IPS-15b (cell line): Measurements from ENCODE around the gene PRR36.
A peak's percentile ranks its signal among the peaks of the same experiment; 100 is the strongest.

Experiments used
- H3K27me3 ChIP-seq: one replicate; pipeline ENCODE4 v1.6.1; 2013; ENCODE audit warnings: low read length; ENCODE audit not compliant: control insufficient read depth, insufficient read depth
- H3K36me3 ChIP-seq: one replicate; pipeline ENCODE4 v1.6.1; 2013; ENCODE audit warnings: low read length; ENCODE audit not compliant: control insufficient read depth, insufficient read depth
- H3K4me1 ChIP-seq: one replicate; pipeline ENCODE4 v1.6.1; 2013; ENCODE audit warnings: mild to moderate bottlenecking, low read length; ENCODE audit not compliant: control insufficient read depth, insufficient read depth
- H3K4me3 ChIP-seq: one replicate; pipeline ENCODE4 v1.5.1; 2013; ENCODE audit warnings: low read depth, low read length
- H3K9ac ChIP-seq: one replicate; pipeline ENCODE4 v1.6.1; 2013; ENCODE audit warnings: low read depth, mild to moderate bottlenecking, low read length
- H3K9me3 ChIP-seq: one replicate; pipeline ENCODE4 v1.6.1; 2013; ENCODE audit warnings: mild to moderate bottlenecking, low read length; ENCODE audit not compliant: control insufficient read depth, insufficient read depth

Gene PRR36

DNA sequence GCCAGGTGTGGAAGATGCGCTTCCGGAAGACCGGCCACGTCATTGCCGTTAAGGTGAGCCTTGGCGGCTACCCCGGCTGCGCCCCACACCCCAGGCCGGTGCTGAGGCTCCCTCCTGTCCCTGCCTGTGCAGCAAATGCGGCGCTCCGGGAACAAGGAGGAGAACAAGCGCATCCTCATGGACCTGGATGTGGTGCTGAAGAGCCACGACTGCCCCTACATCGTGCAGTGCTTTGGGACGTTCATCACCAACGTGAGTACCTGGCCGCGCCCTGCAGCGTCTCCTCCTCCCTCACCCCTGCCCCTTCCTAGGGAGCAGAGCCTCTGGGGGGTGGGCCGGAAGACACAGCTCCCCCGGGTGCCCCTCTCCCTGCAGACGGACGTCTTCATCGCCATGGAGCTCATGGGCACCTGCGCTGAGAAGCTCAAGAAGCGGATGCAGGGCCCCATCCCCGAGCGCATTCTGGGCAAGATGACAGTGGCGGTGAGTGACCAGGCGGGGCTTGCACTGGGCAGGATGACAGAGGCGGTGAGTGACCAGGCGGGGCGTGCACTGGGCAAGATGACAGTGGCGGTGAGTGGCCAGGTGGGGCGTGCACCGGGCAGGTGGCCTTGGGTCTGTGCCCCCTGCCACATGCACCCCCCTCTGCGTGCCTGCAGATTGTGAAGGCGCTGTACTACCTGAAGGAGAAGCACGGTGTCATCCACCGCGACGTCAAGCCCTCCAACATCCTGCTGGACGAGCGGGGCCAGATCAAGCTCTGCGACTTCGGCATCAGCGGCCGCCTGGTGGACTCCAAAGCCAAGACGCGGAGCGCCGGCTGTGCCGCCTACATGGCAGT lies 36.4 kb upstream of the PRR36 start:
- Histone ChIP-seq H3K9me3 (no peaks in the 10 kb centered on the region), H3K27me3 (peaks cover 8% of the 10 kb centered on the region), H3K9ac (no peak overlapping the region), H3K36me3 (peaks cover 27% of the 10 kb centered on the region), H3K4me1 (no peaks in the 10 kb centered on the region), H3K4me3 (no peak overlapping the region)

DNA sequence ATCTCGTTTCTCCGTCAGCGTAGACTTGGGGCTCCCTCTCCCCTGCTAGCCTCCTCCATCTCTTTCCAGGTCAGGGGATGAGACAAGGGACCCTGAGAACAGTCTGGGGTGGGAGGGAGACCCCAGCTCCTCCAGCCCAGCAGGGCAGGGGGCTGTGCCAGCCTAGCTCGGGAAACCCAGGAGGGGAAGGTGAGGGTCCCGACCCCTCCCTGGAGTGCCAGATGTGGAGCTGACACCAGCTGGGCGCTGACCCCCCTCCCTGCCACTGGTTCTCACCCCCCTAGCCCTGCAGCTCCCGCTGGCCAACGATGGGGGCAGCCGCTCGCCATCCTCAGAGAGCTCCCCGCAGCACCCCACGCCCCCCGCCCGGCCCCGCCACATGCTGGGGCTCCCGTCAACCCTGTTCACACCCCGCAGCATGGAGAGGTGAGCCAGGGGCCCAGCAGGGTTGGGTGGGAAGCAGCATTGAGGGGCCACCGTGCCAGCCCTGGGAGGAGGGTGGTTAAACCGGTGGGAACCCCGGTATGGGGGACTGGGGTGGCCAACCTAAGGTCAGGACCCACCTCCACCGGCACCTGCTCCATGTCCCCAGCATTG lies 35.4 kb upstream of the PRR36 start:
- Histone ChIP-seq H3K9ac (no peak overlapping the region), H3K36me3 (peaks cover 28% of the 10 kb centered on the region), H3K9me3 (no peaks in the 10 kb centered on the region), H3K4me3 (no peak overlapping the region), H3K27me3 (peaks cover under 1% of the 10 kb centered on the region), H3K4me1 (peaks cover 2% of the 10 kb centered on the region)

DNA sequence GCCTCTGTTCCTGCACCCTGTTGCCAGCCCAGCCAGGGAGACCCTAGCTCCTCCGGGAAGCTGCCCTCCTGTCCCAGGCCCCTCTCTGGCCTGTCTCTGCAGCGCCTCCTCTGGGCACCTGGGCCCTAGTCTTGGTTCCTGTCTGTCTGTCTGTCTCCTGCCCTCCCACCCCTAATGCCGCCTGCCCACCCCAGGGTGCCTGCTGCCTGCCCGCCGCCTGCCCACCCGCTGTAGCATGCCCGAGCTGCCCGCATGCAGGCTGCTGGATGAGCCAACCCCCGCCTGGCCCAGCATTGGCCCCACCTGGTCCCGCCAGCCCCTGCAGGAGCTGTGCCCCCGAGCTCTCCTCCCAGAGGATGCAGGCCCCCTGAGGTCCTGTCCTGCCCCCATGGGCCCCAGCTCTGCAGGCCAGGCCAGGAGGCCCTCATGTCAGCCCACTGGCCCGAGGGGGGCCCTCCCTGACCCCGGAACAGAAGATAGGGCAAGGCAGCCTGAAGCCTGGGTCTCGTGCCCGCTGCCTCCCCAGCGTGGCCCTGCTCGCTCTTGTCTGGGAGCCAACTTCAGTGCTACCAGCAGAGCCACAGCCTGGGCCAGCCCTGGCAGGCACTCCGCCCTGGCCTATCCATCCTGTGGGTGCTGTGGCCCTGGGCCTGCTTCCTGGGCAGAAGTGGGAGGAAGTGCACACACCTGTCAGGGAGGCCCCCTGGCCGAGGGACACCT lies 34.7 kb upstream of the PRR36 start:
- Histone ChIP-seq H3K9me3 (no peaks in the 10 kb centered on the region), H3K27me3 (no peaks in the 10 kb centered on the region), H3K36me3 (peaks cover 28% of the 10 kb centered on the region), H3K4me3 (no peak overlapping the region), H3K4me1 (peaks cover 2% of the 10 kb centered on the region), H3K9ac (no peak overlapping the region)

DNA sequence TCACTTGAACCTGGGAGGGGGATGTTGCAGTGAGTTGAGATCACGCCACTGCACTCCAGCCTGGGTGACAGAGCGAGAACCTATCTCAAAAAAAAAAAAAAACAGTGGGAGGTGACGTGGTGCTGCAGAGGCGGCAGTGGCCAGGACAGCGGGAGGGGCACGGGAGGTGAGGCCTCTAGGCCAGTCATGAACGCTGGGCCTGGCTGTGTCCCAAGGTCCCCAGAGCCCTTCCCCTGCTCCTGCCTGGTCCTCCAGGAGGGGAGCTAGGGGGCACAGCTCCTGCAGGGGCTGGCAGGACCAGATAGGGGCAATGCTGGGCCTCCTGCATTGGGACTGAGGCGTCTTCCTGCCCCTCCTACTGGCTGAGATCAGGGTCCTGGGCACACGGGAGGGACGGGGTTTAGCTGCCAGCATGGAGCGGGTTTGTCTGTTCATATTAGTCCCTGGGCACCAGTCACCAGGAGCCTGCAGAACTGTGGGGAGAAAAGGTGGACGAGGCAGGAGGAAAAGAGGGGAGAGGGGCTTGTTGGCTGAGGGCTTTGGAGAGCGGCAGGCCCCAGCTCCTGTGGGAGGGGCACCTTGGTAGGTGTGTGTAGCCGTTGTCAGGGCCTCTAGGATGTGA lies 34.0 kb upstream of the PRR36 start:
- Histone ChIP-seq H3K4me3 (no peak overlapping the region), H3K9me3 (no peaks in the 10 kb centered on the region), H3K36me3 (peaks cover 28% of the 10 kb centered on the region), H3K9ac (no peak overlapping the region), H3K27me3 (no peaks in the 10 kb centered on the region), H3K4me1 (peaks cover 2% of the 10 kb centered on the region)

DNA sequence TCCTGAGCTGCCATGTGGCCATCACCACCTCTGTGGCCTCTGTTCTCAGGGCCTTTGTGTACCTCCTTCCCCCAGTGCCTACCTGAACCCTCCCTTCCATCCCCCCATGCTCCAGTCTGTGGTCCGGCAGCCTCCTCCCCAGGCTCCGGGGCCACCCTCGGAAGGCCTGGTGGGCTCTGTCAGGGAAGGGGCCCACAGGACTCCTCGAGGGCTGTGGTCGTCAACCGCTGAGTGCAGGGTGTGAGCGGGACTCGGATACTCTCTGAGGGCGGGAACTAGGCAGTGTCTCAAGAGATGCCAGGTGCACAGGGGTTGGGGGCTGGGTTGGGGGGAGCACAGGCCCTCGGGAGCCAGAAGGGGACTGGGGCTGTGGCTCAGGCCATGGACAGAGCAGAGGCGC lies 33.4 kb upstream of the PRR36 start:
- H3K27me3 ChIP-seq: no peaks in the 10 kb centered on the region
- H3K4me1 ChIP-seq: peaks cover 2% of the 10 kb centered on the region
- no peak overlapping the region for H3K4me3 ChIP-seq
- no peaks in the 10 kb centered on the region for H3K9me3 ChIP-seq
- H3K36me3 ChIP-seq: peaks cover 28% of the 10 kb centered on the region
- H3K9ac ChIP-seq: no peak overlapping the region

DNA sequence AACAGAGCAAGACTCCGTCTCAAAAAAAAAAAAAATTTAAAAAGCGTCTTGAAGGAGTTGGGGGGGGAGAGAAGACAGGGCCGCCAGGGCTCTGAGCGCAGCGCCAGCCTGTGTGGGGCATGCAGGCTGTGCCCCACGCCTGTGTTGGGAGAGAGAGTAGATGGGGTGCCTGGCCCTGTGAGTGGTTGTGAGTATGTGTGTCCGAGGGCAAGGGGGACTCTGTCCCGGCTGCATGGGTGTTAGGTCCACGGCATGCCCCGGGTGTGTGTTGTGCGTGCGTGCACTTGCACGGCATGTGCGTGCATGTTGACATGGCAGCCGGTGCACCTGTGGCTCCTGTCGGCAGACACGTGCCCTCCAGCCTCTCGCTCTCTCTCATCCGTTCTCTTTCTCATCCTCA lies 32.9 kb upstream of the PRR36 start:
- H3K4me1 ChIP-seq: peaks cover 2% of the 10 kb centered on the region
- H3K36me3 ChIP-seq: peaks cover 26% of the 10 kb centered on the region
- H3K9ac ChIP-seq: no peak overlapping the region
- H3K4me3 ChIP-seq: no peak overlapping the region
- H3K9me3 ChIP-seq: no peaks in the 10 kb centered on the region
- no peaks in the 10 kb centered on the region for H3K27me3 ChIP-seq

DNA sequence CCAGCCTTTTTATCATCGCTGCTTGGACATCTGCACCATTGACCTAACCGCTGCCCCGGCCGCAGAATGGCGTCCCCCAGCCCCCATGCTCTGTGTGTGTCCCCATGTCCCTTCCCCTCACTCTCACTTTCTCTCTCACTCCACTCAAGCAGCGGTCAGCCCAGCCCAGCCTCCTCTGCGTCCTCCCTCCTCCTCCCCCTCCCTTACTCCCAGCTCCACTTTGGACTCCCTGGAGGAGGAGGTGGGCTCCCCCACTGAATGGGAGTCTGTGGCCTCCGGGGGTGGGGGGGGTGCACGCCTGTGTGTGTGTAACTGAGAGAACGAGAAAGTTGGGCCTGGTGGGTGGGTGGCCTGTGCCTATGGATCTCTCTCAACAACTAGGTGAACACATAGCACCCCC lies 31.7 kb upstream of the PRR36 start:
- Histone ChIP-seq H3K4me3 (no peak overlapping the region), H3K9me3 (no peaks in the 10 kb centered on the region), H3K4me1 (peaks cover 2% of the 10 kb centered on the region), H3K36me3 (peaks cover 17% of the 10 kb centered on the region), H3K9ac (no peak overlapping the region), H3K27me3 (no peaks in the 10 kb centered on the region)

DNA sequence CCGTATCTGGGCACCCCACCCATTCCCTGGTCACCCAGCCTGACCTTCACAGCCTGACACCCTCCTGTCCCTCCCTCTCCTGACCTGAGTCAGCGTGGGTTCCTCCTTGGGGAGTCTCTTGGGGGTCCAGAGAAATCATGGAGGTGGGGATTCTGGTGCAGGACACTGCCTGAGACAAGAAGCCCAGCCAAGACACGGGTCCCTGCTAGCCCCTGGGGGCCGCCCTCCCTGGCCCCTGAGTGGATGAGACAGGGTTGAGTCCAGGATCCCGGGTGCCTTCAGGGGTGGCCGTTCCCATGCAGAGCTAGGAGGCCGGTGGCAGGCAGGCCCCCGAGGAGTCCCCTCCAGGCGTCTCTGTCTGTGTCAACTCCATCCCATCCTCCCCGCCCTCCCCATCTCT lies 31.1 kb upstream of the PRR36 start:
- H3K9me3 ChIP-seq: no peaks in the 10 kb centered on the region
- peaks cover 16% of the 10 kb centered on the region for H3K36me3 ChIP-seq
- H3K27me3 ChIP-seq: no peaks in the 10 kb centered on the region
- peak overlapping the region; percentile 88 for H3K4me3 ChIP-seq
- no peak overlapping the region for H3K9ac ChIP-seq
- H3K4me1 ChIP-seq: peaks cover 2% of the 10 kb centered on the region

DNA sequence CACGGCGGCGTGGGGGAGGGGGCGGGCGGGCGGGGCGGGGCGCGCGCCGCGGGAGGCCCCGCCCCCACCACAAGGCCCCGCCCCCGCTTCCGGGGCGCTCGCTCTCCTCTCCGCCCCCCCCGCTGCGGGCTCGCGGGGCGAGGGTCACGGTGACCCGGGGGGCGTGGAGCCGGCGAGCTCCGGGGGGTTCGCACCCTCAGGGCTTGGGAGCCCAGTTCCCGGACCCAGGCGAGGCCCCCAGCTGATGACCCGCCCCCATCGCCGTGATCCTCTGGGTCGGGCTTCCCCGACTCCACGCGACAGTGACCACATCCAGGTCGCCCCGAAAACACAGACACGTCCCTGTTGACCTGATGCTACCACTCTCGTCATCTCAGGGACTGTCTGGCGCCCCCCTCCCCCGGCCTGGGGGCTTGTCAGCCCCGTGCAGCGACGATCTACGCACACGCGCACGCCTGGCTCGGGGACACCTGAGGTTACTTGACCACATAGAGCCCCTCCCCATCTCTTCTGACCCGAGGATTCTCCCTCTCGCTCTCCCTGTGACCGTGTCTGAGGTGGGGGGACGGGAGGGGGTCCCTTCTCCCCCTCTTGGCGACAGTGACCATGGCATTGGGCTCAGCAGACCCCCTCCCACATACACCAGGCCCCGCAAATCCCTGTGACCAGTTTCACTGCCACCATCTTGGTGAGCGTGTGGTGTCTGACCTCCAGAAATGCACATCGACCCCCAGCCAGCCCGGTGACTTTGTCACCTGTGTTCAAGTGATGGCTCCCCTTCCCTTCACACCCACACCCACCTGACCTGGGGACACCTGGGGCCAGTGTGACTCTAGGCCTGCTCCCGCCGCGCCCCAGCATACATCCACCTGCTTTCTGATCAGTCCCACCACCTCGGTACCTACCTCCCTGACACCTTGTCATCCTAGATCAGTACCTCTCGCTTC lies 30.2 kb upstream of the PRR36 start:
- Histone ChIP-seq H3K36me3 (peaks cover 22% of the 10 kb centered on the region), H3K27me3 (no peaks in the 10 kb centered on the region), H3K4me3 (peak overlapping the region; percentile 88), H3K4me1 (peaks cover 2% of the 10 kb centered on the region), H3K9ac (peak overlapping the region; percentile 70), H3K9me3 (no peaks in the 10 kb centered on the region)

DNA sequence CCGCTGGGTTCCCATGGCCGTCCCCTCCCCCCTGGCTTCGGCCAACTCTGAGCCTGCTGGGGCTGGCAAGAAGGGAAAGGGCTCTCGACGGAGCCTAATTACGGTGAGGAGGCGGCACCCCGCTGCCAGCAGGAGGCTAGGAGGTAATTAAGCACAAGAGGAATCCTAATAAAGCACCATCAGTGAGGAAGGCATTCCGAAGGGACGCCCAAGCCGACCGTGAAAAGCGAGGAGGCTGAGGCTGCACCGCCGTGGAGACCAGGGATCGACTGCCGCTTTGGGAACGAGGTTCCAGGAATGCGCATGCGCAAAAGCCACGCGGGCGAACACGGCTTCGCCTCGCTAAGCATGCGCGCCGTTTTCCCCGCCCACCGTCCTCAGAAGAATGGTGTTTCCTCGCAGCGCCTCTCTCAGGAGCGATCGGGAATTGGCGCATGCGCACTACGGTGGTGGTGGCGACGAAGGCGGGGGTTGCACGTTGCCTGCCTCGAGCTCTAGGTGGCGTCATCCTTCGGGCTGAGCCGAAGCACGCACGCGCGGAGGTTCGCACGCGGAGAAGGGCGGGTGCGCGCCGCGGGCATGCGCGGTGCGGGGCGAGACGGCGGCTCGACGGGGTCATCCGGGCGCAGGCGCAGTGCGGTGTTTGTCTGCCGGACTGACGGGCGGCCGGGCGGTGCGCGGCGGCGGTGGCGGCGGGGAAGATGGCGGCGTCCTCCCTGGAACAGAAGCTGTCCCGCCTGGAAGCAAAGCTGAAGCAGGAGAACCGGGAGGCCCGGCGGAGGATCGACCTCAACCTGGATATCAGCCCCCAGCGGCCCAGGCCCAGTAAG lies 29.3 kb upstream of the PRR36 start, which contains the start of gene MAP2K7:
Gene MAP2K7 (plus strand): TSS at position 634 of the 830 bp plus-strand sequence. CDS start 68 bp downstream, at position 702.
- Histone ChIP-seq H3K4me1 (peaks cover 2% of the 10 kb centered on the region), H3K27me3 (no peaks in the 10 kb centered on the region), H3K36me3 (peaks cover 22% of the 10 kb centered on the region), H3K4me3 (peak within 1 kb of the TSS; percentile 88), H3K9me3 (no peaks in the 10 kb centered on the region), H3K9ac (peak within 1 kb of the TSS; percentile 96)
